ENCODE results near the gene HLA-DOA.

GRCh38 chr6:33028220-33028849 lies 18.9 kb upstream of the HLA-DOA start:
- TF ChIP-seq, protein P1, sequence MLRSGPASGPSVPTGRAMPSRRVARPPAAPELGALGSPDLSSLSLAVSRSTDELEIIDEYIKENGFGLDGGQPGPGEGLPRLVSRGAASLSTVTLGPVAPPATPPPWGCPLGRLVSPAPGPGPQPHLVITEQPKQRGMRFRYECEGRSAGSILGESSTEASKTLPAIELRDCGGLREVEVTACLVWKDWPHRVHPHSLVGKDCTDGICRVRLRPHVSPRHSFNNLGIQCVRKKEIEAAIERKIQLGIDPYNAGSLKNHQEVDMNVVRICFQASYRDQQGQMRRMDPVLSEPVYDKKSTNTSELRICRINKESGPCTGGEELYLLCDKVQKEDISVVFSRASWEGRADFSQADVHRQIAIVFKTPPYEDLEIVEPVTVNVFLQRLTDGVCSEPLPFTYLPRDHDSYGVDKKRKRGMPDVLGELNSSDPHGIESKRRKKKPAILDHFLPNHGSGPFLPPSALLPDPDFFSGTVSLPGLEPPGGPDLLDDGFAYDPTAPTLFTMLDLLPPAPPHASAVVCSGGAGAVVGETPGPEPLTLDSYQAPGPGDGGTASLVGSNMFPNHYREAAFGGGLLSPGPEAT (IDR thresholded peaks at IDR 0.05; ENCODE audit: low read depth), result peak; percentile 46; the same call in 1 of the 2 replicates
- TF ChIP-seq EZH2 (IDR thresholded peaks at IDR 0.05; ENCODE audit: borderline replicate concordance, control insufficient read depth, low read depth, low read length) (no peak), POLR2AphosphoS5 (IDR thresholded peaks at IDR 0.05; ENCODE audit: low read length) (peak; percentile 78), HDAC6 (IDR thresholded peaks at IDR 0.05; ENCODE audit: unreplicated experiment) (no peak), YY1 (IDR thresholded peaks at IDR 0.05; ENCODE audit: low read depth, low read length) (no peak), E2F4 (IDR thresholded peaks at IDR 0.05; ENCODE audit: low read depth, low read length) (no peak), ZBTB4 (CRISPR knock-in tag; IDR thresholded peaks at IDR 0.05) (no peak), CHD2 (IDR thresholded peaks at IDR 0.05; ENCODE audit: borderline replicate concordance, low read depth, low read length) (no peak)
- TF ChIP-seq, protein P2, sequence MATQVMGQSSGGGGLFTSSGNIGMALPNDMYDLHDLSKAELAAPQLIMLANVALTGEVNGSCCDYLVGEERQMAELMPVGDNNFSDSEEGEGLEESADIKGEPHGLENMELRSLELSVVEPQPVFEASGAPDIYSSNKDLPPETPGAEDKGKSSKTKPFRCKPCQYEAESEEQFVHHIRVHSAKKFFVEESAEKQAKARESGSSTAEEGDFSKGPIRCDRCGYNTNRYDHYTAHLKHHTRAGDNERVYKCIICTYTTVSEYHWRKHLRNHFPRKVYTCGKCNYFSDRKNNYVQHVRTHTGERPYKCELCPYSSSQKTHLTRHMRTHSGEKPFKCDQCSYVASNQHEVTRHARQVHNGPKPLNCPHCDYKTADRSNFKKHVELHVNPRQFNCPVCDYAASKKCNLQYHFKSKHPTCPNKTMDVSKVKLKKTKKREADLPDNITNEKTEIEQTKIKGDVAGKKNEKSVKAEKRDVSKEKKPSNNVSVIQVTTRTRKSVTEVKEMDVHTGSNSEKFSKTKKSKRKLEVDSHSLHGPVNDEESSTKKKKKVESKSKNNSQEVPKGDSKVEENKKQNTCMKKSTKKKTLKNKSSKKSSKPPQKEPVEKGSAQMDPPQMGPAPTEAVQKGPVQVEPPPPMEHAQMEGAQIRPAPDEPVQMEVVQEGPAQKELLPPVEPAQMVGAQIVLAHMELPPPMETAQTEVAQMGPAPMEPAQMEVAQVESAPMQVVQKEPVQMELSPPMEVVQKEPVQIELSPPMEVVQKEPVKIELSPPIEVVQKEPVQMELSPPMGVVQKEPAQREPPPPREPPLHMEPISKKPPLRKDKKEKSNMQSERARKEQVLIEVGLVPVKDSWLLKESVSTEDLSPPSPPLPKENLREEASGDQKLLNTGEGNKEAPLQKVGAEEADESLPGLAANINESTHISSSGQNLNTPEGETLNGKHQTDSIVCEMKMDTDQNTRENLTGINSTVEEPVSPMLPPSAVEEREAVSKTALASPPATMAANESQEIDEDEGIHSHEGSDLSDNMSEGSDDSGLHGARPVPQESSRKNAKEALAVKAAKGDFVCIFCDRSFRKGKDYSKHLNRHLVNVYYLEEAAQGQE (IDR thresholded peaks at IDR 0.05; ENCODE audit: low read depth, low read length), result no peak
- TF ChIP-seq, protein P3, sequence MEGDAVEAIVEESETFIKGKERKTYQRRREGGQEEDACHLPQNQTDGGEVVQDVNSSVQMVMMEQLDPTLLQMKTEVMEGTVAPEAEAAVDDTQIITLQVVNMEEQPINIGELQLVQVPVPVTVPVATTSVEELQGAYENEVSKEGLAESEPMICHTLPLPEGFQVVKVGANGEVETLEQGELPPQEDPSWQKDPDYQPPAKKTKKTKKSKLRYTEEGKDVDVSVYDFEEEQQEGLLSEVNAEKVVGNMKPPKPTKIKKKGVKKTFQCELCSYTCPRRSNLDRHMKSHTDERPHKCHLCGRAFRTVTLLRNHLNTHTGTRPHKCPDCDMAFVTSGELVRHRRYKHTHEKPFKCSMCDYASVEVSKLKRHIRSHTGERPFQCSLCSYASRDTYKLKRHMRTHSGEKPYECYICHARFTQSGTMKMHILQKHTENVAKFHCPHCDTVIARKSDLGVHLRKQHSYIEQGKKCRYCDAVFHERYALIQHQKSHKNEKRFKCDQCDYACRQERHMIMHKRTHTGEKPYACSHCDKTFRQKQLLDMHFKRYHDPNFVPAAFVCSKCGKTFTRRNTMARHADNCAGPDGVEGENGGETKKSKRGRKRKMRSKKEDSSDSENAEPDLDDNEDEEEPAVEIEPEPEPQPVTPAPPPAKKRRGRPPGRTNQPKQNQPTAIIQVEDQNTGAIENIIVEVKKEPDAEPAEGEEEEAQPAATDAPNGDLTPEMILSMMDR (IDR thresholded peaks at IDR 0.05 in 2 of 3, conservative IDR thresholded peaks at IDR 0.05 in 1 of 3; ENCODE audit: control insufficient read depth in 2 of 3, extremely low read depth in 1 of 3, insufficient read depth in 1 of 3, low read depth in 3 of 3, low read length in 3 of 3), result no peak
- TF ChIP-seq, protein P4, sequence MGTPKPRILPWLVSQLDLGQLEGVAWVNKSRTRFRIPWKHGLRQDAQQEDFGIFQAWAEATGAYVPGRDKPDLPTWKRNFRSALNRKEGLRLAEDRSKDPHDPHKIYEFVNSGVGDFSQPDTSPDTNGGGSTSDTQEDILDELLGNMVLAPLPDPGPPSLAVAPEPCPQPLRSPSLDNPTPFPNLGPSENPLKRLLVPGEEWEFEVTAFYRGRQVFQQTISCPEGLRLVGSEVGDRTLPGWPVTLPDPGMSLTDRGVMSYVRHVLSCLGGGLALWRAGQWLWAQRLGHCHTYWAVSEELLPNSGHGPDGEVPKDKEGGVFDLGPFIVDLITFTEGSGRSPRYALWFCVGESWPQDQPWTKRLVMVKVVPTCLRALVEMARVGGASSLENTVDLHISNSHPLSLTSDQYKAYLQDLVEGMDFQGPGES (IDR thresholded peaks at IDR 0.05), result no peak
